ENCODE measurements around the gene ELMO3. TPM values are rescaled to one million over a fixed set of nuclear protein-coding genes. Genes with fewer than 3 reads are reported as not detected.

The ELMO3 gene
- total RNA-seq, 6 experiments from 2014 or later = 1.8 to 8.0 (median 4.6) TPM

- no peak for ATAC-seq
- no peak for DNase-seq
- intact Hi-C loops (cut with DNase I) = no loop called here
- no peaks in the 10 kb centered on the region for H3K9me3 ChIP-seq
- no peak overlapping the region for H3K27ac ChIP-seq
- H3K27me3 ChIP-seq = no peaks in the 10 kb centered on the region
- TF ChIP-seq POLR2A (IDR thresholded peaks at IDR 0.05) (no peak), CTCF (IDR thresholded peaks at IDR 0.05) (no peak)
- no peak overlapping the region for H3K4me3 ChIP-seq
- 100% methylated on average over 1 of the region's 16 CpGs for WGBS (ENCODE audit: insufficient coverage, low coverage, low lambda C conversion rate, missing lambda C conversion rate)
- no peaks in the 10 kb centered on the region for H3K36me3 ChIP-seq
- peaks cover 0 to 26% (median 9%) of the 10 kb centered on the region in 4 donors for H3K4me1 ChIP-seq
Observed at GRCh38 chr16:67180166-67180565, 18.8 kb upstream of the ELMO3 start.

- no peak for ATAC-seq
- WGBS (ENCODE audit: insufficient coverage, low coverage, low lambda C conversion rate, missing lambda C conversion rate) = 22% methylated on average over 2 of the region's 2 CpGs
- Histone ChIP-seq H3K27me3 (no peaks in the 10 kb centered on the region), H3K4me3 (no peak overlapping the region), H3K27ac (no peak overlapping the region), H3K4me1 (peaks cover 0 to 33% (median 13%) of the 10 kb centered on the region in 4 donors), H3K9me3 (no peaks in the 10 kb centered on the region), H3K36me3 (no peaks in the 10 kb centered on the region)
- no peak for DNase-seq
- TF ChIP-seq POLR2A (IDR thresholded peaks at IDR 0.05) = no peak
- no peak for TF ChIP-seq CTCF (IDR thresholded peaks at IDR 0.05)
- intact Hi-C loops (cut with DNase I) = no loop called here
Observed at GRCh38 chr16:67181346-67181745, 17.6 kb upstream of the ELMO3 start.

GRCh38 chr16:67182288-67182687 is 16.6 kb upstream of the ELMO3 start:
- ATAC-seq = no peak
- intact Hi-C loops (cut with DNase I) = no loop called here
- H3K9me3 ChIP-seq = no peaks in the 10 kb centered on the region
- no peak overlapping the region for H3K27ac ChIP-seq
- no peaks in the 10 kb centered on the region for H3K36me3 ChIP-seq
- no peak overlapping the region for H3K4me3 ChIP-seq
- no peak for DNase-seq
- peaks cover 0 to 33% (median 13%) of the 10 kb centered on the region in 4 donors for H3K4me1 ChIP-seq
- 83% methylated on average over 2 of the region's 2 CpGs for WGBS (ENCODE audit: insufficient coverage, low coverage, low lambda C conversion rate, missing lambda C conversion rate)
- H3K27me3 ChIP-seq = no peaks in the 10 kb centered on the region
- TF ChIP-seq CTCF (IDR thresholded peaks at IDR 0.05) = no peak
- TF ChIP-seq POLR2A (IDR thresholded peaks at IDR 0.05) = no peak

- DNase-seq (no peak), ATAC-seq (no peak)
- H3K36me3 ChIP-seq = no peaks in the 10 kb centered on the region
- WGBS (ENCODE audit: insufficient coverage, low coverage, low lambda C conversion rate, missing lambda C conversion rate) = 13% methylated on average over 11 of the region's 11 CpGs
- H3K4me3 ChIP-seq = peak overlapping the region; percentile 56 to 79 (median 67)
- peaks cover 0 to 24% (median 12%) of the 10 kb centered on the region in 4 donors for H3K4me1 ChIP-seq
- no peaks in the 10 kb centered on the region for H3K27me3 ChIP-seq
- intact Hi-C loops (cut with DNase I) = no loop called here
- H3K9me3 ChIP-seq = no peaks in the 10 kb centered on the region
- H3K27ac ChIP-seq = peak overlapping the region in 1 of 3 donors; percentile 91
- TF ChIP-seq POLR2A (IDR thresholded peaks at IDR 0.05) (no peak), CTCF (IDR thresholded peaks at IDR 0.05) (no peak)
Observed at GRCh38 chr16:67183284-67183626, 15.7 kb upstream of the ELMO3 start.
